Caco-2 (cell line): Measurements from ENCODE around the gene NAT9. TPM values are rescaled to one million over a fixed set of nuclear protein-coding genes. Genes with fewer than 3 reads are reported as not detected.

Experiments used
- BruUV-seq: library from RNA; stranded (reverse); fragments of 400-500 nt; replicated peaks from 2 replicates; lab custom pipeline; 2021; lab: Mats Ljungman, UMichigan
- CTCF ChIA-PET: fragments of 300-600 bp; sonication (Branson Sonifier 250); formaldehyde crosslinking; loops from one replicate; lab custom pipeline; 2022; ENCODE audit warnings: antibody characterized with exemption; lab: Charles Lee
- POLR2A ChIA-PET: fragments of 300-600 bp; sonication (Branson Sonifier 250); formaldehyde crosslinking; loops from one replicate; lab custom pipeline; 2022; ENCODE audit warnings: antibody characterized with exemption; lab: Charles Lee
- DNase-seq, 2 experiments: peaks; one replicate each; pipeline versions ENCODE4 v3.0.0 to v3.0.0-alpha.2; 2020 to 2022
- H3K27me3 ChIP-seq: replicated peaks from 2 replicates; pipeline ENCODE4 v1.6.0; 2011; ENCODE audit warnings: low read length; ENCODE audit not compliant: control insufficient read depth, insufficient read depth
- H3K36me3 ChIP-seq: 2 replicates; pipeline ENCODE4 v1.5.1; 2011; ENCODE audit warnings: low read length; ENCODE audit not compliant: control insufficient read depth, insufficient read depth
- H3K4me1 ChIP-seq: fragments of 250-450 bp; sonication (Bioruptor Pico); 2 replicates; pipeline ENCODE4 v1.5.1; 2020; ENCODE audit warnings: mild to moderate bottlenecking
- H3K4me3 ChIP-seq: 2 replicates; pipeline ENCODE4 v1.5.1; 2011; ENCODE audit warnings: low read depth, mild to moderate bottlenecking, control low read depth, low read length
- H3K9me3 ChIP-seq: fragments of 250-450 bp; sonication (Bioruptor Pico); 2 replicates; pipeline ENCODE4 v1.5.1; 2020; ENCODE audit warnings: mild to moderate bottlenecking, moderate library complexity
- H3K27ac Mint-ChIP-seq: one replicate; pipeline ENCODE4 v1.8.0; 2022; ENCODE audit warnings: mixed read lengths; ENCODE audit not compliant: unreplicated experiment
- H3K27me3 Mint-ChIP-seq: one replicate; pipeline ENCODE4 v1.8.0; 2022; ENCODE audit warnings: mixed read lengths; ENCODE audit not compliant: insufficient read depth, unreplicated experiment
- H3K36me3 Mint-ChIP-seq: one replicate; pipeline ENCODE4 v1.8.0; 2022; ENCODE audit warnings: mild to moderate bottlenecking, mixed read lengths; ENCODE audit not compliant: insufficient read depth, unreplicated experiment
- H3K4me1 Mint-ChIP-seq: one replicate; pipeline ENCODE4 v1.8.0; 2022; ENCODE audit warnings: low read depth, mixed read lengths; ENCODE audit not compliant: unreplicated experiment
- H3K4me3 Mint-ChIP-seq: one replicate; pipeline ENCODE4 v1.8.0; 2022; ENCODE audit warnings: mild to moderate bottlenecking, moderate library complexity, mixed read lengths; ENCODE audit not compliant: unreplicated experiment
- H3K9me3 Mint-ChIP-seq: one replicate; pipeline ENCODE4 v1.8.0; 2022; ENCODE audit warnings: mixed read lengths; ENCODE audit not compliant: unreplicated experiment
- CTCF ChIP-seq, 2 experiments: fragments of 200-600 bp in 1 of 2; IDR thresholded peaks; 1 replicate in 1 of 2; 2 replicates in 1 of 2; pipeline versions ENCODE4 v1.5.1 to v1.8.0; 2011 to 2022; ENCODE audit warnings: antibody characterized with exemption in 1 of 2, control low read depth in 1 of 2, inconsistent platforms in 1 of 2, low read depth in 1 of 2, low read length in 1 of 2, mild to moderate bottlenecking in 1 of 2, moderate library complexity in 1 of 2; ENCODE audit not compliant: insufficient read depth in 1 of 2, severe bottlenecking in 1 of 2, unreplicated experiment in 1 of 2
- intact Hi-C: fragments of 100-400 bp; cut with micrococcal nuclease; formaldehyde crosslinking; loops from one replicate; pipeline ENCODE4 v1.10.0; 2022; ENCODE audit not compliant: unreplicated experiment
- total RNA-seq: library from RNA; stranded (reverse); gene quantifications from 2 replicates; pipeline ENCODE4 v1.2.3, GENCODE V29; 2022

The NAT9 gene
- total RNA-seq, 1 experiment from 2014 or later, result 84.5 TPM

- H3K27ac Mint-ChIP-seq, result no peak overlapping the region
- TF ChIP-seq CTCF (IDR thresholded peaks at IDR 0.05; ENCODE audit: insufficient read depth in 1 of 2, low read depth in 1 of 2, low read length in 1 of 2, severe bottlenecking in 1 of 2, unreplicated experiment in 1 of 2), result no peak
- no peaks in the 10 kb centered on the region for H3K36me3 ChIP-seq
- POLR2A ChIA-PET, result interaction anchor here (0.7 to 2.7 kb wide), 2 partner anchors 20 to 81 kb away, joined by 3 to 25 read pairs; no protein-coding TSS in a partner anchor
- H3K4me3 Mint-ChIP-seq, result peak overlapping the region; percentile 76
- H3K36me3 Mint-ChIP-seq, result peaks cover 6% of the 10 kb centered on the region
- no peaks in the 10 kb centered on the region for H3K27me3 ChIP-seq
- no peaks in the 10 kb centered on the region for H3K9me3 Mint-ChIP-seq
- peak overlapping the region; percentile 91 for H3K4me3 ChIP-seq
- H3K27me3 Mint-ChIP-seq, result no peaks in the 10 kb centered on the region
- CTCF ChIA-PET, result interaction anchor here (0.6 to 4.1 kb wide), 28 partner anchors 8 to 268 kb away, joined by 3 to 366 read pairs (median 7); partner anchors contain the start of genes FDXR, GRIN2C and NAT9
- BruUV-seq, result no TSS peak
- peaks cover 6% of the 10 kb centered on the region for H3K4me1 Mint-ChIP-seq
- DNase-seq, result peak in 1 of 2 experiments; percentile 51
- intact Hi-C loops, result no loop called here
- H3K4me1 ChIP-seq, result peaks cover 24% of the 10 kb centered on the region
- H3K9me3 ChIP-seq, result no peaks in the 10 kb centered on the region
Measured at GRCh38 chr17:74738051-74738996, 37.8 kb downstream of the NAT9 start.

- POLR2A ChIA-PET, result interaction anchor here (0.7 to 2.7 kb wide), 8 partner anchors 12 to 135 kb away, joined by 3 to 25 read pairs (median 7); partner anchors contain the start of genes FDXR and NAT9
- intact Hi-C loops, result loop anchor here (2.0 kb wide), 1 partner anchor 51 kb away; no protein-coding TSS in a partner anchor
Measured at GRCh38 chr17:74737299-74738050, 38.7 kb downstream of the NAT9 start.

More at GRCh38 chr17:74737299-74738050, 38.7 kb downstream of the NAT9 start:
- Histone ChIP-seq H3K9me3 (no peaks in the 10 kb centered on the region), H3K27me3 (no peaks in the 10 kb centered on the region), H3K4me3 (peak overlapping the region; percentile 91), H3K4me1 (peaks cover 24% of the 10 kb centered on the region), H3K36me3 (no peaks in the 10 kb centered on the region)
- peak; percentile 83 to 84 for DNase-seq
- Mint-ChIP-seq H3K27ac (no peak overlapping the region), H3K36me3 (peaks cover 6% of the 10 kb centered on the region), H3K9me3 (no peaks in the 10 kb centered on the region), H3K4me3 (peak overlapping the region; percentile 76), H3K4me1 (peaks cover 6% of the 10 kb centered on the region), H3K27me3 (no peaks in the 10 kb centered on the region)
- peak; percentile 66 to 75 for TF ChIP-seq CTCF (IDR thresholded peaks at IDR 0.05; ENCODE audit: insufficient read depth in 1 of 2, low read depth in 1 of 2, low read length in 1 of 2, severe bottlenecking in 1 of 2, unreplicated experiment in 1 of 2)
- CTCF ChIA-PET, result interaction anchor here (0.5 to 4.1 kb wide), 39 partner anchors 8 to 787 kb away, joined by 3 to 366 read pairs (median 6); partner anchors contain the start of genes FDXR, GRIN2C and NAT9
- BruUV-seq, result TSS peak; percentile 57
